ENCODE data around the gene TMEM121.
"Not testable (repeated sequence)": the region's sequence is repeated elsewhere in the genome, so short reads cannot be mapped to it uniquely, and the experiment has no call there.

TMEM121 gene

DNA sequence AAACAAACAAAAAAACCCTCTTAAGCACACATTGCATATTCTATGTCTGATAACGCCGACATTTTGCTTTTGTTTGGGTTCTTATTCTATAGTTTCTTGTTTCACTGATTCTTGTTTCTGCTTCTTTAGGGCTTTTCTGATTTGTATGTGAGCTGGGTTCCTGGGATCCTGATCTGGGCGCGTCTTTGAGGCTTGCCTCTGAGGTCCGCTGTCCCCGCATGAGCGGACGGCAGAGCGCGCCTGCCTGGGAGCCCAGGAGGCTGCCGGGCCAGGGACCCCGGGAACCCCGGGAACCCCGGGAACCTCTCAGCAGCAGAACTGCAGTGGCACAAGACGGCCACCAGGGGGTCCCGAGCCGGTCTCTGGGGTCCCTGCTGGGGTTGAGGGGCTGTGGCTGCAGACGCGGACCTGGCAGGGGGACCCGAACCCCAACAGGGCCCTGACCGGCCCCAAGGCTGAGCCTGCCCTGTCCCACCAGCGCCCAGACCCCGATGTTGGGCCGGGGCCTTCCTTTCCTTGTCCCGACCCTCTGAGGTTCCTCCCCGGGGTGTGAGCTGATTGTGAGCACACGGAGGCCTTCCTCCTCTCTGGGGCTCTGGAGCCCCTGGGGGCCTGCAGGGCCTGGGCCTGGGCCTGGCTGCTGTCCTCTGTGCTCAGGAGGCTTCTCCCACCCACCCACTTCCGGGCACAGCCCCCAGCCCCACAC lies 32.2 kb downstream of the TMEM121 start:
- Histone ChIP-seq H3K27ac (ENCODE audit: low read length) (peak overlapping the region; percentile 78), H3K4me1 (ENCODE audit: low read length) (peaks cover 29% of the 10 kb centered on the region), H3K79me2 (ENCODE audit: low read length) (peaks cover 13% of the 10 kb centered on the region), H3K9ac (ENCODE audit: low read length) (peak overlapping the region; percentile 87), H3K4me2 (ENCODE audit: low read length) (peak overlapping the region; percentile 84), H3K4me3 (ENCODE audit: low read length) (peak overlapping the region; percentile 73)
- peak; percentile 22; the same call in 1 of the 2 replicates for TF ChIP-seq CTCF (IDR thresholded peaks at IDR 0.05; ENCODE audit: low read depth, low read length)
- H2AFZ ChIP-seq (ENCODE audit: low read depth, low read length); H3K36me3 ChIP-seq (replicated peaks; ENCODE audit: low read depth, low read length); H3K9me3 ChIP-seq (ENCODE audit: insufficient read depth, low read length); H4K20me1 ChIP-seq (ENCODE audit: insufficient read depth, low read length); H3K27me3 ChIP-seq (ENCODE audit: low read depth, low read length): not testable (repeated sequence)

DNA sequence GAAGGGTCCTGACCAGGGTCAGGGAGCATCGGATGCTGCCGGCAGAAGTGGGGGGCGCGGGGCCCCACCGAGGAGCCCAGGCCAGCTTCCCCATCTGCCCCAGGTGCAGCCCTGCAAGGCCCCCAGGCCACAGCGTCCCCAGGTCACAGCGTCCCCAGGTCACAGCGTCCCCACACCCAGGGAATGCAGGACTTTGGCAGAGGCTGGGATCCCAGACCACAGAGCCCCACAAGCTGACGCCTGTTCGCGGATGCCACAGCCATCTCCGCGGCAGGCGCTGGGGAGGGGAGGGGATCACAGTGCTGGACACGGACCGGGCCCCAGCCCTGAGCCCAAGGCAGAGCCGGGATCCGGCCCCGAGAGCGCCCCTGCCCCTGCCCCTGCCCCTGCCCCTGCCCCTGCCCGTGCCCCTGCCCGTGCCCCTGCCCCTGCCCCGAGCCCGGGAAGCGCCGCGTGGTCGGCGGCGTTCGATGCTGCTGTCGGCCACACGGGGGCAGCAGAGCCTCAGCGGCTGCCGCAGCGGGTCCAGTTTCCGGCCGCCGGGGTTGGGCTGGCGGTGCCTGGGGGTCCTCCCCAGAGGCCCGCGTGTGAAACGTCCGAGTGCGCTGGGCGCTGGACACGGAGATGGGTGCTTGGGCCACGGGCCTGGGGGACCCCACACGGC lies 33.1 kb downstream of the TMEM121 start:
- H3K36me3 ChIP-seq (replicated peaks; ENCODE audit: low read depth, low read length); H3K9me3 ChIP-seq (ENCODE audit: insufficient read depth, low read length); H3K27me3 ChIP-seq (ENCODE audit: low read depth, low read length); H2AFZ ChIP-seq (ENCODE audit: low read depth, low read length); H4K20me1 ChIP-seq (ENCODE audit: insufficient read depth, low read length): not testable (repeated sequence)
- H3K4me1 ChIP-seq (ENCODE audit: low read length): peaks cover 38% of the 10 kb centered on the region
- peak overlapping the region; percentile 73 for H3K4me3 ChIP-seq (ENCODE audit: low read length)
- H3K27ac ChIP-seq (ENCODE audit: low read length): peak overlapping the region; percentile 78
- peak overlapping the region; percentile 84 for H3K4me2 ChIP-seq (ENCODE audit: low read length)
- H3K79me2 ChIP-seq (ENCODE audit: low read length): peaks cover 22% of the 10 kb centered on the region
- H3K9ac ChIP-seq (ENCODE audit: low read length): peak overlapping the region; percentile 87

DNA sequence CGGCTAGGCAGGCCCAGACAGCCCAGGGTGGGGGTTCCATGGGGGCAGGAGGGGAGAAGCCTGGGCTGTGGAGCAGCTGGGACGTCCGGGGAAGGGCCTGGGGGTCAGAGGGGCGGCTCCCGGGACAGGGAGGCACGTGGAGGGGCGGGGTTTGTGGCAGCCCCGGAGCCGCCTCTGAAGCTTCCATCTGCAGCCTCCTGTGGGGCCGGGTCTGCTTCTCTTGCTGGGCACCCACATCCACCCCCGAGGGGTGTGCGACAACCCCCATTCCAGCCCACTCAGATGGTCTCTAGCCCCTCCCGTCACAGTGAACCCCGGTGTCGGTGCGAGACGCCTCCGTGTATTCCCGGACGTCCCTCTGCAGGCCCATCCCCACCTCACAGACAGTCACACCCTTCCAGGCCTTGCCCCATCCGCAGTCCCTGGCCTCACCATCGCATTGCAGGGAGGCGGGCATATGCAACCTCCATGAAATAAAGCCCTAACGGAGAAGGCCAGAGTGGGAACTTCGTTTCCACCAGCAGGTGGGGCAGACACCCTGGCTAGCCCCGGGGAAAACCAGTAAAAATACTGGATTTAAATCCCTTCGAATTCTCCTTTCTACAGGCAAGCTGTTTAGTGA lies 33.8 kb downstream of the TMEM121 start:
- Histone ChIP-seq H3K79me2 (ENCODE audit: low read length) (peaks cover 27% of the 10 kb centered on the region), H3K27ac (ENCODE audit: low read length) (peak overlapping the region; percentile 97), H3K9ac (ENCODE audit: low read length) (peak overlapping the region; percentile 67; the same call in 1 of the 2 replicates), H3K4me1 (ENCODE audit: low read length) (peaks cover 45% of the 10 kb centered on the region)
- H3K4me2 ChIP-seq (ENCODE audit: low read length); H3K36me3 ChIP-seq (replicated peaks; ENCODE audit: low read depth, low read length); H3K9me3 ChIP-seq (ENCODE audit: insufficient read depth, low read length); H2AFZ ChIP-seq (ENCODE audit: low read depth, low read length); H4K20me1 ChIP-seq (ENCODE audit: insufficient read depth, low read length); H3K27me3 ChIP-seq (ENCODE audit: low read depth, low read length); H3K4me3 ChIP-seq (ENCODE audit: low read length): not testable (repeated sequence)

- peak overlapping the region; percentile 69 for H3K4me2 ChIP-seq (ENCODE audit: low read length)
- H3K36me3 ChIP-seq (replicated peaks; ENCODE audit: low read depth, low read length); H4K20me1 ChIP-seq (ENCODE audit: insufficient read depth, low read length); H3K27me3 ChIP-seq (ENCODE audit: low read depth, low read length); H3K9me3 ChIP-seq (ENCODE audit: insufficient read depth, low read length); H2AFZ ChIP-seq (ENCODE audit: low read depth, low read length): not testable (repeated sequence)
- peak overlapping the region; percentile 43 for H3K4me3 ChIP-seq (ENCODE audit: low read length)
- peaks cover 30% of the 10 kb centered on the region for H3K79me2 ChIP-seq (ENCODE audit: low read length)
- peak overlapping the region; percentile 97 for H3K27ac ChIP-seq (ENCODE audit: low read length)
- peak overlapping the region; percentile 95 for H3K9ac ChIP-seq (ENCODE audit: low read length)
- H3K4me1 ChIP-seq (ENCODE audit: low read length): peaks cover 52% of the 10 kb centered on the region
Measured at GRCh38 chr14:105561345-105561744, 35.0 kb downstream of the TMEM121 start.

DNA sequence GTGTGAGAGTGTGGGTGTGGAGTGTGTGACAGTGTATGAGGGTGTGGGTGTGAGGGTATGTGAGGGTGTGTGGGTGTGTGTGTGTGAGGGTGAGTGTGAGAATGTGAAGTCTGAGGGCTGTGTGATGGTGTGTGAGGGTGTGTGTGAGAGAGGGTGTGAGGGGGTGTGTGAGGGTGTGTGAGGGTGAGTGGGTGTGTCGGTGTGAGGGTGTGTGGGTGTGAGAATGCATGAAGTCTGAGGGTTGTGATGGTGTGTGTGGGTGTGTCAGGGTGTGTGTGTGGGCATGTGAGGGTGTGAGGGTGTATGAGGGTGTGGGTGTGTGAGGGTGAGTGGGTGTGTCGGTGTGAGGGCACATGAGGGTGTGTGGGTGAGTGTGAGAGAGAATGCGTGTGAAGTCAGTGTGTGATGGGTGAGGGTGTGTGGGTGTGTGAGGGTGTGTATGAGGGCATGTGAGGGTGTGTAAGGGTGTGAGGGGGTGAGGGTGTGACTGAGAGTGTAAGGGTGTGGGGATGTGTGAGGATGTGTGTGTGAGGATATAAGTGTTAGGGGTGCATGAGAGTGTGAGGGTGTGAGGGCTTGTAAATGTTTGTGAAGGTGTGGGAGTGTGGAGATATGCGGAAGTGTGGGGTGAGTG lies 36.4 kb downstream of the TMEM121 start:
- peaks cover 36% of the 10 kb centered on the region for H3K79me2 ChIP-seq (ENCODE audit: low read length)
- H3K4me3 ChIP-seq (ENCODE audit: low read length): peak overlapping the region; percentile 69
- H3K4me2 ChIP-seq (ENCODE audit: low read length): peak overlapping the region; percentile 83
- no peaks in the 10 kb centered on the region for H3K27me3 ChIP-seq (ENCODE audit: low read depth, low read length)
- no peaks in the 10 kb centered on the region for H4K20me1 ChIP-seq (ENCODE audit: insufficient read depth, low read length)
- H3K36me3 ChIP-seq (replicated peaks; ENCODE audit: low read depth, low read length): no peaks in the 10 kb centered on the region
- H3K9ac ChIP-seq (ENCODE audit: low read length): peak overlapping the region; percentile 96
- H3K27ac ChIP-seq (ENCODE audit: low read length): peak overlapping the region; percentile 98
- TF ChIP-seq CTCF (IDR thresholded peaks at IDR 0.05; ENCODE audit: low read depth, low read length) (no peak), EZH2phosphoT487 (IDR thresholded peaks at IDR 0.05; ENCODE audit: low read depth) (no peak)
- H3K9me3 ChIP-seq (ENCODE audit: insufficient read depth, low read length): peaks cover 3% of the 10 kb centered on the region; the same call in 1 of the 2 replicates
- peaks cover 62% of the 10 kb centered on the region for H3K4me1 ChIP-seq (ENCODE audit: low read length)
- H2AFZ ChIP-seq (ENCODE audit: low read depth, low read length): no peak overlapping the region

All from OCI-LY3 (cell line).